HS-27A (cell line): ENCODE data around the gene MAD1L1.
"Not testable (repeated sequence)": the region's sequence is repeated elsewhere in the genome, so short reads cannot be mapped to it uniquely, and the experiment has no call there.

Source experiments
- DNase-seq: peaks from one replicate; pipeline ENCODE4 v3.0.0-alpha.2; 2012; ENCODE audit warnings: low read depth, missing footprints

Gene MAD1L1

GRCh38 chr7:1971946-1972654, 260.6 kb downstream of the MAD1L1 start:
- no peak for DNase-seq

DNA sequence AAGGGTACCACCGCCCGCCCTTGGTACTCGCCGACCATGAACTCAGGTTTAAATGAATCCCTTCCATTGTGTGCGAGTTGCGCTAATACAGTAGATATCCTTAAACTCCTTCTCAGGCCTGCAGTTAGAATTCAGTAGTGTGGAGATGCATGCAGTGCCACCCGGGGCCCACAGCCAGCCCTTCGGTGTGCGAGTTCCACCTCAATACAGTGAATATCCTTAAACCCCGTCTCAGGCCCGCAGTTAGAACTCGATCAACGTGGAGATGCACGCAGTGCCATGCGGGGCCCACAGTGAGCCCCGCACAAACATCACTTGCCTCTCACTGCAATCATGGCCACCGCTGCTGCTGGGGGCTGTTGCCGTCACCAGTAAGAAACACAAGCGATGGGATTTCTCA, 261.9 kb downstream of the MAD1L1 start:
- no peak for DNase-seq

GRCh38 chr7:1970285-1970660, 262.5 kb downstream of the MAD1L1 start:
- not testable (repeated sequence) for DNase-seq

DNA sequence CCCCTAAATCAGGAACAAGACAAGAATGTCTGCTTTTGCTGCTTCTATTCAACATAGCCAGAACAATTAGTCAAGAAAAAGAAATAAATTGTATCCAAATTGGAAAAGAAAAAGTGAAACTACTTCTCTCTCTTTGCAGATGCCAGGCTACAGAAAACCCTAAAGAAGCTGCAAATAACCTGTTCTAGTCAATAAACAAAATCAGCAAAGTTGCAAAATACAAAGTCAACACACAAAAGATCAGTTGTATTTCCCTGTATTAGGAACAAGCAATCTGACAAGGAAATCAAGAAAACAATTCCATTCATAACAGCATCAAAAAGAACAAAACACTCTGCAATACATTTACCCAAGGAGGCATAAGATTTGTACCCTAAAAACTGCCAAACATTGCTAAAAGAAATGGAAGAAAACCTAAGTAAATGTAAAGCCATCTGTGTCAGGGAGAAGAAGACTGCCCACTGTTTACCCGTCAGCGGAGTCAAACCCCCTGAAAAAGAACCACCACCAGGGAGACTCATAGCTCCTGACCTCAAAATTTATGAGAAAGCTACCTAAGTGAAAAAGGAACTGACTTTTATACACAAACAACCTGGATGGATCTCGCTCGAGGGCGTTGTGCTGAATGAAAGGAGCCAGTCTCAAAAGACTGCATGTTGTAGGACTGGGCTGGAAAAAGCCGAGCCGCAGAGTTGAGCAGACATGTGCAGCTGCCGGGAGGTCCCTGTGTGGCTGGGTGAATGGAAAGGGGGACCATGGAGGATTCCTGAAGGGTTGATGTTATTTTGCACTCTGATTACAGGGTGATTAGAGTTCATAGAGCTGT, 263.1 kb downstream of the MAD1L1 start:
- DNase-seq, result no peak

- DNase-seq, result no peak
Measured at GRCh38 chr7:1968397-1969111, 264.2 kb downstream of the MAD1L1 start.

- no peak for DNase-seq
Measured at GRCh38 chr7:1967512-1968396, 265.0 kb downstream of the MAD1L1 start.

GRCh38 chr7:1966631-1967200, 266.0 kb downstream of the MAD1L1 start:
- DNase-seq, result no peak

DNA sequence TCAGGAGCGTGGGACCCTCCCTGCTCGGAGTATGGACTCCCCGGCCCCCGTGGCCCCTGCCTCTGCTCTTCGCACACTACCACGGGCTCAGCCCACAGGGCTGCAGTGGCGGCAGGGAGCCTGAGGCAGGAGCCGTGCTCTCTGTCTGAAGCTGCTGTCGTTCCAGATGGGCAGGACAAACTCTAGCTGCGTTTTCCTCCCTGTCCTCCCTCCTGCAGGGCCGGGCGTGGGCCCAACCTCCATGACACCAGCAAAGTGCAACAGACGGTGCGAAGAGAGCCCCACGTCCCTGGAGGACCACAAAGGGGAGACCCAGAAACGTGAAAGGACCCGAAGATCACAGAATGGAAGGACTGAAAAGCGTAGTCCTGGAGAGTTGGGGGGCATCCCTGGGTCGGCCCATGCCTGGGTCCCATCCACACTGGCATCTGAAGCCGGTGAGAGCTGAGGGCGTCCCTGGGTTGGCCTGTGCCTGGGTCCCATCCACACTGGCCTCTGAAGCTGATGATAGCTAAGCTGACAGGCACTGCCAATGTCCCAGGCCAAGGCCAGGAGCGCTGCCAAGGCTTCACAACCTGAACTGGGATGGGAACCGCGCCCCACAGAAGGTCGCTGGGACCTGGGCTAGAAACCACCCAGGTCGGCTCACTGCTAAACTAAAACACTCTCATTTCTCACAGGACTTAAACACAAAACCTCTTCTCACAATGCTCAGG, 267.0 kb downstream of the MAD1L1 start:
- DNase-seq, result no peak

- DNase-seq, result no peak
Measured at GRCh38 chr7:1964913-1965578, 267.7 kb downstream of the MAD1L1 start.

DNA sequence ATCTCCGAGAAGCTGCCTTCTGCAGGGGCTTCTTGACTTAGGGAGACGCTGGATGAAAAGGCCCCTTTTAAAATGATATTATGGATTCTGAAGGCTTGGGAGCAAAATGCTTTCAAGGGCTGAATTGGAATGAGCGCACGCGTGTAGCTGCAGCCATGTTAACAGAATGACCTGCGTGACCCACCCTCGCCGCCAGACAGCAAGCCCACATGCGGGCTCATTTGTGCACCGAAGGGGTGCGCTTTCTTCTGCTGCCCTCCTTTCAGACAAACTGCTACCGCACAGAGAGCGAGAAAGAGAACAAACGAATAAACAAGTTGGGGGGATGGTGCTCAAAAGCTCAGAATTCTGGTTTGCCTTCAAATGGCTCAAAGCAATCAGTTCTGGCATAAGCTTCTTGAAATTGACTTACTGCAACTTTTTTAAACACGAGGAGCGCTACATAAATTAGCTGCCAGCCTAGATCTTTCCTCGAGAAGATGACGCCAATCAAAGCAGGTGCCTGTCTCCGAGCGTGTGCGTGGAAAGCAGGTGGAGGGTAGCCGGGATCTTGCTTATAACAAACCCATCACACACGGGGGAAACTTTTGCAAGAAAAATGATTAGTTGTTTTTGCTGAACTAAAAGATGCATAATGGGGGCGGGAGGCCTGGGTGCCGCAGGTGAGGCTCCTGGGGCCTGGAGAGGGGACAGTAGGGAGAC, 268.4 kb downstream of the MAD1L1 start:
- no peak for DNase-seq

DNA sequence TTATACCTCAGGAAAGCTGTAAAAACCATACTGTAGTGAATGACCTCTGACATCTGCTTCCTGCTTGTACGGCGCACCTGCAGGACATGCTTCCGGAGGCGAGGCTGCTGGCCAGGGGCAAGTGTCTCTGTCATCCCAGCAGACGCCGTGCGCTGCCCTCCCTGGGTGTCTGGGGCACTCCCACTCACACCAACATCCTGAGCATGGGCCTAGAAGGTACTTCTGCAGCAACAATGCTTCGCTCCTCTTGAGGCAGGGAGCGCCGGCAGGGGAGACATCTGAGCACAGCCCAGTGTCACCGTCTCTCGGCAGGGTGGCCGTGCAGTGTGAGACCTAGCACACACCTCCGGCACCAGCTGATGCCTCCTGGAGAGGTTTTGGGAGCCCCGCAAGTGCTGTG, 269.2 kb downstream of the MAD1L1 start:
- DNase-seq, result no peak

GRCh38 chr7:1961701-1962276, 271.0 kb downstream of the MAD1L1 start:
- peak; percentile 39 for DNase-seq

- no peak for DNase-seq
Measured at GRCh38 chr7:1959305-1959704, 273.4 kb downstream of the MAD1L1 start.

- DNase-seq, result no peak
Measured at GRCh38 chr7:1957471-1958225, 275.1 kb downstream of the MAD1L1 start.

DNA sequence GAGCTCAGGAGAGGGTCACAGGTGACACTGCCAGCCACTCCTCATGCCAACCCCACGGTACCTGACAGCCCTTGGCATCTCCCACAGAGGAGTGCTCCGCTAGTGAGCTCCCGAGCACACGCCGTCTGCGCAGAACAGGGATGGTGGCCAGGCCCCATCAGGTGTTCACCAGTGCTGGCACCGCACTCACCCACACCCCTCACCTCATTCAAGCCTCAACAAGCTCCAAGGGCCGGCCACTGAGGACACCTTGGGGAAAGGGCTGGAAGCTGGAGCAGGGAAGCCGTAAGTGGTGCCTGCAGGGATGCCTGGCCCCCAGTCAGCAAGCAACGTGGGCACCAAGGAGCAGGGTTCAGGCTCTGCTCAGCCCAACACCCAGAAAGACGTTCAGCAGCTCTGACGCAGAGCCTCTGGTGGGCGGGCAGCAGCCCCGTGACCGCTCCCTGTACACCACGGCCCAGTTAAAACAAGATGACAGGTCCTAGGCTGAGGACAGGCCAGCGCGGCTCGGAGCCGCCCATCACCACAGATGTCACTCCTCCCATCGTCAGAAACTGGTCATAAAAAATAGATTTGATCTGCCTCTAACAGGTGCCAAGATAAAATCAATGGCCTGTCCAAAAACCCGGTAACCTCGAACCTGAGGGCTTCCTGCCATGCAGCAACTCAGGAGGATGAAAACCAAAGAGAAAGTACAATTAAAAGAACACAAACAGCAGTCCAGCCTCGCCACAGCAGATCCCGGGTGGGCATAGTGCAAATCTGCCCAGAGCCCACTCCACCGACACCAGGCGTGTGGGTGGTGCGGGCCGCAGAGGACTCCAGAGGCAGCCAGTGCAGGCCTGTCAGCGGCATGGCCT, 275.9 kb downstream of the MAD1L1 start:
- no peak for DNase-seq

GRCh38 chr7:1956141-1956540, 276.6 kb downstream of the MAD1L1 start:
- no peak for DNase-seq

GRCh38 chr7:1954366-1955004, 278.3 kb downstream of the MAD1L1 start:
- DNase-seq, result no peak
